Ascending aorta (tissue), 2 donors: ENCODE measurements around the gene RPL13. TPM values are rescaled to one million over a fixed set of nuclear protein-coding genes. Genes with fewer than 3 reads are reported as not detected.

ENCODE experiments used
- DNase-seq, 2 donors: peaks; one replicate each; pipeline ENCODE4 v3.0.0-alpha.2; 2019; ENCODE audit warnings: low spot score in 2 of 2
- H3K27ac ChIP-seq, 2 donors: fragments of 200-600 bp; sonication (generic); one replicate each; pipeline ENCODE4 v1.5.1; 2016 to 2017; ENCODE audit warnings: mild to moderate bottlenecking in 1 of 2
- H3K27me3 ChIP-seq: fragments of 200-600 bp; sonication (generic); one replicate; pipeline ENCODE4 v1.5.1; 2017
- H3K36me3 ChIP-seq, 2 donors: fragments of 200-600 bp; sonication (generic); one replicate each; pipeline ENCODE4 v1.5.1; 2016
- H3K4me1 ChIP-seq, 2 donors: fragments of 200-600 bp; sonication (generic); one replicate each; pipeline ENCODE4 v1.5.1; 2016 to 2017; ENCODE audit warnings: mild to moderate bottlenecking in 1 of 2
- H3K4me3 ChIP-seq, 2 donors: fragments of 200-600 bp; sonication (generic); one replicate each; pipeline ENCODE4 v1.5.1; 2016 to 2017; ENCODE audit warnings: mild to moderate bottlenecking in 1 of 2
- H3K9me3 ChIP-seq, 2 donors: fragments of 200-600 bp; sonication (generic); one replicate each; pipeline ENCODE4 v1.5.1; 2016
- intact Hi-C: fragments of 100-400 bp; cut with DNase I; formaldehyde crosslinking; loops from one replicate; pipeline ENCODE4 v1.15.1; 2023
- total RNA-seq: library from RNA; depleted of rRNA; stranded (reverse); fragments of >200 nt; gene quantifications from one replicate; pipeline ENCODE4 v1.1.0, GENCODE V29; 2016
- TF ChIP-seq, protein P1 (sequence below), 3 experiments: fragments of 200-600 bp in 2 of 3; fragments of 450-650 bp in 1 of 3; sonication (generic) in 2 of 3; IDR thresholded peaks; one replicate each; pipeline ENCODE4 v1.5.1; 2016 to 2019; ENCODE audit warnings: antibody characterized with exemption in 3 of 3, mild to moderate bottlenecking in 1 of 3, moderate library complexity in 1 of 3

The RPL13 gene
- total RNA-seq, 1 donor from 2014 or later, result 8,360 TPM

DNA sequence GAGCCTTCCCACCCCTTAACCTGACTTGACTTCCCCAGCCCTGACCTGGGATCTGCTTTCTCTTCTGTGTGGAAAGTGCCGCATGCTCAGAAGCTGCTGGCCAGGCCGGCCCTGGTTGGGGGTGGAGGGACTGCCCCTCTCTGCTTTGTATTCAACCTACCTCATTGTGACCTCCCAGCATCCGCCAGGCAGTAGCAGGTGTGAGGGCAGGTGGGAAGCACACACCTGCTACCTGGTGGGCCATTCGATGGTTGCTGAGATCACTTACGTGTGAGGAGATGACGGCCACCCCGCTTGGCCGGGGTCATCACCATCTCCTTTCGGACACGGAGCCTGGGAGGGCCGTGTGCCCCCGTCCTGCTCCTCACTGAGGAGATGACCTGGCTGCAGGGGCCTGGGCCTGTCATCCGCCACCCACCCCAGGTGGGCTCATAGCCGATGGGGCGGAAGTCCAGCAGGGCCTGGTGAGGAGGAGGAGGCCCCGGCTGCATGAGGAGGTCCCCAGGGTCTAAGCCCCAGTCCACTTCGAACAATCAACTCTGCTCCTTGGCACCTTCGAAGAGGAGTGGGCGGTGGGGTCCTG lies 22.2 kb downstream of the RPL13 start:
- Histone ChIP-seq H3K4me1 (no peaks in the 10 kb centered on the region), H3K27ac (no peak overlapping the region), H3K36me3 (no peaks in the 10 kb centered on the region), H3K27me3 (no peaks in the 10 kb centered on the region), H3K9me3 (no peaks in the 10 kb centered on the region), H3K4me3 (no peak overlapping the region)
- no peak for DNase-seq
- intact Hi-C loops, result no loop called here
- TF ChIP-seq, protein P1, sequence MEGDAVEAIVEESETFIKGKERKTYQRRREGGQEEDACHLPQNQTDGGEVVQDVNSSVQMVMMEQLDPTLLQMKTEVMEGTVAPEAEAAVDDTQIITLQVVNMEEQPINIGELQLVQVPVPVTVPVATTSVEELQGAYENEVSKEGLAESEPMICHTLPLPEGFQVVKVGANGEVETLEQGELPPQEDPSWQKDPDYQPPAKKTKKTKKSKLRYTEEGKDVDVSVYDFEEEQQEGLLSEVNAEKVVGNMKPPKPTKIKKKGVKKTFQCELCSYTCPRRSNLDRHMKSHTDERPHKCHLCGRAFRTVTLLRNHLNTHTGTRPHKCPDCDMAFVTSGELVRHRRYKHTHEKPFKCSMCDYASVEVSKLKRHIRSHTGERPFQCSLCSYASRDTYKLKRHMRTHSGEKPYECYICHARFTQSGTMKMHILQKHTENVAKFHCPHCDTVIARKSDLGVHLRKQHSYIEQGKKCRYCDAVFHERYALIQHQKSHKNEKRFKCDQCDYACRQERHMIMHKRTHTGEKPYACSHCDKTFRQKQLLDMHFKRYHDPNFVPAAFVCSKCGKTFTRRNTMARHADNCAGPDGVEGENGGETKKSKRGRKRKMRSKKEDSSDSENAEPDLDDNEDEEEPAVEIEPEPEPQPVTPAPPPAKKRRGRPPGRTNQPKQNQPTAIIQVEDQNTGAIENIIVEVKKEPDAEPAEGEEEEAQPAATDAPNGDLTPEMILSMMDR (IDR thresholded peaks at IDR 0.05), result no peak

DNA sequence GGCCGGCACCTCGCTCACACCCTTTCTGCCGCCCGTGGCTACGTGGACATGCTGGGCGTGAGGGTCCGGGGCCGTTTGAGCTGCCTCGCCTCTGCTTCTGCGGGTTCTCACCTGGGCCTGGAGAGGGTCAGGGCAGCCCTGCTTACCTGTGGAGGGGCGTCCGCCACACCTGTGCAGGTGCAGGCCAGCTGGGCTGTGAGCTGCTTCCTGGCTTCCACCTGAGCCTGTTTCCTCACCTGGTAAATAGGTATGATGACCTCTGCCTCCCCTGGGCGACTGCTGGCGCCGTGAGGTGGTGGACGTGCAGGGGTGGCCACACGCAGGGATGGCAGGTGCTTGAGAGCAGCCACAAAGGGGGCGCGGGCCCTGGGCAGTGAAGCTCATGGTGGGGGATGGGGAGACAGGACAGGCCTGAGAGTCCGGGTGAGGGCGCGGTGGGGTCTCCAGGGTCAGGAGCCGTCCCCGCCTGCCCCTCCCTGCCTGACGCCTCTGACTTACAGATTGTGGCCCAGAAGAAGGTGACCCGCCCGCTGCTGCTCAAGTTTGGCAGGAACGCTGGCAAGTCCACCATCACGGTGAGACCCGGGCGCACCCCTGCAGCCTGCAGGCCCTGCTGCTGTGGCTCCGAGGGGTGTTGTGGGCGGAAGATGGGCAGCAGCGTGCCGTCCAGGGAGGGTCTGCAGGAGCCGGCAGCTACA lies 22.9 kb downstream of the RPL13 start:
- intact Hi-C loops, result no loop called here
- Histone ChIP-seq H3K27me3 (no peaks in the 10 kb centered on the region), H3K27ac (no peak overlapping the region), H3K9me3 (no peaks in the 10 kb centered on the region), H3K36me3 (no peaks in the 10 kb centered on the region), H3K4me3 (no peak overlapping the region), H3K4me1 (no peaks in the 10 kb centered on the region)
- no peak for DNase-seq
- TF ChIP-seq, protein P1 (IDR thresholded peaks at IDR 0.05), result no peak

DNA sequence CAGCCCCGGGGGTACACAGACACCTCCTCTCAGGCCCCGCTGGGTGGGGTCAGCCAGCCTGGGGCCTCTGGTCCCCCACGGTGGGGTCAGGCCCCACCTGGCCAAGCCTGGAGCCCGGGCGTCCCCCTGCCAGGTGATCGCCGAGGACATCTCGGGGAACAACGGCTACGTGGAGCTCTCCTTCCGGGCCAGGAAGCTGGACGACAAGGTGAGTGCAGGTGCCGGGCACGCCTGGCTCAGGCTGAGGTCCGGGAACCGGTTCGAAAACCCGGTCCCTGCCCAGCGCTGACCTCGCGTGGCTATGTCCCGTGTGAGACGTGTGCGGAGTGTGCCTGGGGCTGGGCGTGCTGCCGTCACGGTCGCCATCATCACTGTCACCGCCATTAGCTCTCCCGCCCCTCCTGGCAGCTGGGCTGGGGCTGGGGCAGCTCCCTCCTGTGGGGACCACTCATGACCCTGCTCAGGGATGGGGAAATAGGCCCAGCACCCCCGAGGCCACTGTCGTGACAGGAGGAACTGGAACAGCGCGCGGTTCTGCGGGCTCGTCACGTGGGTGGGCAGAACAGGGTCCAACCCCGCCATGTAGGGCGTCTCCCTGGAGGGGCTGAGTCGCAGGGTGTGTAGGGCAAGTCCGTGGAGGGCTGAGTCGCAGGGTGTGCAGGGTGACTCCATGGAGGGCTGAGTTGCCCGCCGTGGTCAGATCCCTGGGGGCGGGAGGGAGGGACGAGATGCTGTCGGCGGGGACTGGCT lies 23.6 kb downstream of the RPL13 start:
- no peaks in the 10 kb centered on the region for H3K36me3 ChIP-seq
- no peaks in the 10 kb centered on the region for H3K4me1 ChIP-seq
- H3K4me3 ChIP-seq, result no peak overlapping the region
- TF ChIP-seq, protein P1 (IDR thresholded peaks at IDR 0.05), result no peak
- DNase-seq, result no peak
- intact Hi-C loops, result no loop called here
- H3K9me3 ChIP-seq, result no peaks in the 10 kb centered on the region
- H3K27me3 ChIP-seq, result no peaks in the 10 kb centered on the region
- H3K27ac ChIP-seq, result no peak overlapping the region

DNA sequence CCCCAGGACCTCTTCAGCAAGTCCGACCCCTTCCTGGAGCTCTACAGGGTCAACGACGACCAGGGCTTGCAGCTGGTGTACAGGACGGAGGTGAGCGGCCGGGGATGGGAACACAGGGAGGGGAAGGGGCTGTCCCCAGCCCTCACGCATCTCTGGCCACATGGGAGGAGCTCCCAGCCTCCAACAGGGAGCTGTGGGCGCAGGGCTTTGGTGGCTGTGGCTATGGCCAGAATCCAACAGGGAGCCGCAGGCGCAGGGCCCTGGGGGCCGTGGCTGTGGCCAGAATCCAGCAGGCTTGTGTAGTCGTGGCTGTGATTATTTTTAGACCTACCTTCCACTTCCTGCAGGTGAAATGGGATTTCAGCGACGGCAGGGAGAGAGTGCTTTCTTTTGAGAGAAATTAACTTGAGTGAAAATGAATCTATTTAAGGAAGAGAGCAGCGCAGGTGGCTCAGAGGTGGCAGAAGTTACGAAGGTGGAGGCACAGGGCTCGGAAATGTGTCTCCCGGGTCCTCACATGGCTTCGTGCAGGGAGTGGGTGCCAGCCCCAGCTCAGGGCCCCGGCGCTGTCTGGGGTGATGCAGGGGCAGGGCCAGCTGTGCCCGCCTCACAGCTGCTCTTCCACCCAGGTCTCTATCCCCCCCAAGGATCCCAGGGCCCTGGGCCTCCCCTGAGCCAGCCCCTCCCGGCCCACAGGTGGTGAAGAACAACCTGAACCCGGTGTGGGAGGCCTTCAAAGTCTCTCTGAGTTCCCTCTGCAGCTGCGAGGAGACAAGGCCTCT lies 24.5 kb downstream of the RPL13 start:
- H3K9me3 ChIP-seq, result no peaks in the 10 kb centered on the region
- DNase-seq, result no peak

DNA sequence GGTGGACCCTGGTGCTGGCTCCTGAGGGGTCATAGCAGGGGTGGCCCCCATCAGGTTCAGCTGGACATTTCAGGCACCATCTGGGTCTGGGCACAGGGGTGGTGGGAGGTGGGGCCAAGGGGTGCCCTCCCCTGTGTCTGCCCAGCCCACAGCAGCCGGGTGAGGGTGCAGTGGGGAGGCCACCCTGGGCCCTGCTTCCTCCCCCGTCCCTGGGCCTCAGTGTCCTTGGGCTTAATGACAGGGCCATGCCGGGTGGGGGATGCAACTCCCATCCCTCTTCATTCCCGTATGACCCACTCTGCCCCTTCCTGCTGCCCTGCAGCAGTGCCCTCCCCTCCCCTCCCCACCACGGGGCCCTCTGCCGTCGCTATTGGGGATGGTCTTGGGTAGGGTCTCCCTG lies 25.7 kb downstream of the RPL13 start:
- Histone ChIP-seq H3K4me1 (no peaks in the 10 kb centered on the region), H3K27ac (no peak overlapping the region), H3K36me3 (no peaks in the 10 kb centered on the region), H3K9me3 (no peaks in the 10 kb centered on the region), H3K27me3 (no peaks in the 10 kb centered on the region), H3K4me3 (no peak overlapping the region)
- TF ChIP-seq, protein P1 (IDR thresholded peaks at IDR 0.05), result no peak
- DNase-seq, result no peak
- intact Hi-C loops, result no loop called here

More for the DNA sequence above, 24.5 kb downstream of the RPL13 start:
- TF ChIP-seq, protein P1 (IDR thresholded peaks at IDR 0.05), result no peak
- H3K36me3 ChIP-seq, result no peaks in the 10 kb centered on the region
- no peaks in the 10 kb centered on the region for H3K4me1 ChIP-seq
- no peak overlapping the region for H3K27ac ChIP-seq
- intact Hi-C loops, result no loop called here
- no peak overlapping the region for H3K4me3 ChIP-seq
- no peaks in the 10 kb centered on the region for H3K27me3 ChIP-seq
